ENCODE results near the gene ABCA9.
"Not testable (repeated sequence)": the region's sequence is repeated elsewhere in the genome, so short reads cannot be mapped to it uniquely, and the experiment has no call there.

The ABCA9 gene

DNA sequence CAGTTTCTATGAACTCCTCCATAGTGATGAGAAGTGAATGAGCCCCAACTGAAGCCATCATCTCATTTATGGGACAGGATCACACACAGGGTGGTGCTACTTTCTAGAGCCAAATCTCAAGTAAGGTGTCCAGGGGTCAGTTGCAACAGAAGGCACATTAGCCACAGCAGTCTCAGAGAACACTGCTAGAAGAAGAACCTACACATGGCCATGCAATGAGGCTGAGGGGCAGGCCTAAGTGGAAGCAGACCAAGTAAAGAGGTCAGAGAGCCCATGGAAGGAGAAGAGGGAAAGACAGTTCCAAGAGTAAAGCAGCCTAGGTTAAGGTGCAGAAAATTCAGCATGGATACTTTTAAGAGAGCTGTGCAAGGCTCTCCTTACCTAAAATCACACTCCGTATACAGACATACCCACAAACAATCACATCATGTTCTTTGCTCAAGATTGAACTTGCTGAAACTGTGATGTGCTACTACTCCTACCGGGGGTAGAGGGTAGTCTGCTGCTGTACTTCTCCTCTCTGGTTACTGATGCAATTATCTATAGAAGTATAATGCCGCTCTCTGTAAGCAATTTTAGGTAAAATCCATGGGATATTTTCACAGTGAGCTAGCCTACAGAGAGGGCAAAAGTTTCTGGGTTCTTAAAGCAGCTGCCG is 107.3 kb downstream of the ABCA9 start:
- DNase-seq (ENCODE audit: low read depth in 1 of 2, low spot score in 1 of 2), result no peak
- in situ Hi-C loops (cut with HindIII; ENCODE audit: low pct_unique_long_range_greater_than_20kb, low sequenced_read_pairs), result no loop called here
- no peak for TF ChIP-seq JUND (IDR thresholded peaks at IDR 0.05; ENCODE audit: low read depth)

DNA sequence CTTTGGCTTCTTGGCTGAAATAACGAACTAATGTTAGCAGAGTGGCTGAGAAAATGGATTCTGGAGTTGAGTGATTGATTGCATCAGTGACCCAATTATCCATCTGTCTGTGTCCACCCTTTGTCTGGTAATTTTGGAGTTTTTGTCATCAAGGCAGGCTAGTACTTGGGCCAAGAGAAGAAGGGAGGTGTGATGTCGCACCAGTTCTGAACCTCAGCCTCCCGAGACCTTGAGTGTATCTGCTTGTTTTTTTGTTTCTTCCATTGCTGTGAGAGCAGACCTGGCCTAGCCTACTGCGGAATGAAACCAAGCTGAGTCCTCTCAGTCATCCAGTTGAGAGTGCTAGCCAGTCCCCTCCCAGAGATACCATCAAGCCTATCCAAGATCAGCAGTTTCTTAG is 110.0 kb downstream of the ABCA9 start:
- TF ChIP-seq JUND (IDR thresholded peaks at IDR 0.05; ENCODE audit: low read depth), result no peak
- no peak for DNase-seq (ENCODE audit: low read depth in 1 of 2, low spot score in 1 of 2)
- in situ Hi-C loops (cut with HindIII; ENCODE audit: low pct_unique_long_range_greater_than_20kb, low sequenced_read_pairs), result no loop called here

DNA sequence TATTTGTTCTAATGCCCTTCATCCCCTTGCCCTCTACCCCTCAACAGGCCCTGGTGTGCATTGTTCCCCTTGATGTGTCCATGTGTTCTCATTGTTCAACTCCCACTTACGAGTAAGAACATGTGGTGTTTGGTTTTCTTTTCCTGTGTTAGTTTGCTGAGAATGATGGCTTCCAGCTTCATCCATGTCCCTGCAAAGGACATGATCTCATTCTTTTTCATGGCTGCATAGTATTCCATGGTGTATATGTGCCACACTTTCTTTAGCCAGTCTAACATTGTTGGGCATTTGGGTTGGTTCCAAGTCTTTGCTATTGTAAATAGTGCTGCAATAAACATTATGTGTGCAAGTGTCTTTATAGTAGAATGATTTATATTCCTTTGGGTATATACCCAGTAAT is 112.9 kb downstream of the ABCA9 start:
- in situ Hi-C loops (cut with HindIII; ENCODE audit: low pct_unique_long_range_greater_than_20kb, low sequenced_read_pairs); DNase-seq (ENCODE audit: low read depth in 1 of 2, low spot score in 1 of 2): not testable (repeated sequence)

DNA sequence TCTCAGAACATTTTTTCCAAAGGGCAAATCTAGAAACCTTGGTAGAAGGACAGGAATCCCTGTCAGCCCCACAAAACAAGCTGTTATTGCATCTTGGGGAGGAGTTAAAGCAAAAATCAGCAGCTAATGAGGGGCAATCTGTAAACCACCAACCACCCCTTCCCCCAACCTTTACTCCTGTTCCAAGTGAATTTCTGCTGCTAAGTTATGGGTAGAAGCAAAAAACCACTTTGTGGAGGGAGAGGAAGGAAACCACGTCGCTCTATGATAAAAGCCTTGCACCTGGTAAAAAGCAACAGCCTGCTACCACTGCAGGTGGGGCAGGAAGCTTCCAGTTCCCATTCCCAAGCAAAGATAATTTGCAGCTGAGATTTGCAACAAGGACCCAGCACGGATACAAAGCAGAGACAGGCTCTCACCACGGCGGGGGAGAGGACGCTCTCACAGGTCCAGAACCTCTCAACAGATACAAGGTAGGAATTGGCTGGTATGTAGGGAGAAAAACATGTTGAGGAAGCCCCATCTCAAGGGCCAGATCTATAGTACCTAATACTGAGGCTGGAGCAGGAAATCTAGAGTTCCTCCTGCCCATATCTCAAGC is 116.2 kb downstream of the ABCA9 start:
- no peak for DNase-seq (ENCODE audit: low read depth in 1 of 2, low spot score in 1 of 2)
- in situ Hi-C loops (cut with HindIII; ENCODE audit: low pct_unique_long_range_greater_than_20kb, low sequenced_read_pairs), result no loop called here
- TF ChIP-seq JUND (IDR thresholded peaks at IDR 0.05; ENCODE audit: low read depth), result no peak

DNA sequence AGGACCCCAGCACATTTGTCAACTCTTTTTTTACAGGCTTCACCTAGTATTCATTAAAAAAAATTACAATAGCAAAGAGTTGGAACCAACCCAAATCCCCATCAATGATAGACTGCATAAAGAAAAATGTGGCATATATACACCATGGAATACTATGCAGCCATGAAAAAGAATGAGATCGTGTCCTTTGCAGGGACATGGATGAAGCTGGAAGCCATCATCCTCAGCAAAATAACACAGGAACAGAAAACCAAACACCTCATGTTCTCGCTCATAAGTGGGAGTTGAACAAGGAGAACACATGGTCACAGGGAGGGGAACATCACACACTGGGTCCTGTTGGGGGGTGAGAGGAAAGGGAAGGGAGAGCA is 116.9 kb downstream of the ABCA9 start:
- in situ Hi-C loops (cut with HindIII; ENCODE audit: low pct_unique_long_range_greater_than_20kb, low sequenced_read_pairs); DNase-seq (ENCODE audit: low read depth in 1 of 2, low spot score in 1 of 2): not testable (repeated sequence)

DNA sequence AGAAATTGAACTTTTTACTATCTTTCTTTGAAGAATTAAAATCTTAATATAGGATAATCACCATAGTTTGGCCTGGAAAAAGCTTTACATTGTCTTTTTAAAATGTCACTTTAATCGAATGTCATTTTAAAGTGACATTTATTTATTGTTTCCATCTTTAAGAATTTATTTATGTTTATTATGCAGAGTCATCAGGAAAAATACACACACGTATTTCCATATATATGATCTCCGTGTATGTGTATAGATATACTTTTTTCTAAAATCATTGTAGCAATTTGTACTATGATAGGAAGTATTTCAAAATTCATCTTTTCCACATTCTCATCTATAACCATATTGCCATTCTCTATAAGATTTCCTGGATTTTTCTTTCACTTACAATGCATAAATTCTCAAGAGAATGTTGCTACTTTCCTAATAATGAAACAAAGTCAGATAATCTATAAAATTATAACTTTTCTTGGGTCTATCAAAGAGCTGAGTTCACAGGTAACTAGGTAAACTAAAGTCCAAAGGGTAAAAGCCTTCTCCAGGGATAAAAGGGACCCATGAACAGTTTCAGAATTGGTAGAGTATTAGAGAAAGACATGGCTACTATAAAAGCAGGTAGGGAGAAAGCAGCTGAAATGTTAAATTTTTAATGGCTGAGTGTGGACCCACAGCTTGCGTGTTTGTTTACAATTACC is 117.5 kb downstream of the ABCA9 start:
- in situ Hi-C loops (cut with HindIII; ENCODE audit: low pct_unique_long_range_greater_than_20kb, low sequenced_read_pairs), result no loop called here
- no peak for DNase-seq (ENCODE audit: low read depth in 1 of 2, low spot score in 1 of 2)
- TF ChIP-seq JUND (IDR thresholded peaks at IDR 0.05; ENCODE audit: low read depth), result no peak

DNA sequence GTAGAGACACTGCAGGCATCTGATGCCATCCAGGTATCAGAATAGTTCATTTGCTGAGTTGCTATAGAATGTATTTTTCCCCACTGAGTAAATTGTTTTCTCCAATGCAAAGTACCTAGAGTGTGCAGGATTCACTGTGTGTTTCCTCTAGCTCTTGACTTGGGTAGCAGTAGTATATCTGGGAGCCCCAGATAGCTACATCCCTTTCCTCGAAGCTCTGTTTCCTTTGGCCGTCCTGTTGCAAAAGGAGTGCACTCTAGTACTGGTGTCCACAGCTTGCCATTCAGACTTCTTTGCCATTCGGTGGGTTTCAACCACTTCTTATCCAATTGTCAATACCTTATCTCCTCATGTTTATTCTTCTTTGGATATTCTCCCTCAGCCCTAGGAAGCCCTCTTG is 118.3 kb downstream of the ABCA9 start:
- no peak for DNase-seq (ENCODE audit: low read depth in 1 of 2, low spot score in 1 of 2)
- in situ Hi-C loops (cut with HindIII; ENCODE audit: low pct_unique_long_range_greater_than_20kb, low sequenced_read_pairs), result no loop called here
- no peak for TF ChIP-seq JUND (IDR thresholded peaks at IDR 0.05; ENCODE audit: low read depth)

DNA sequence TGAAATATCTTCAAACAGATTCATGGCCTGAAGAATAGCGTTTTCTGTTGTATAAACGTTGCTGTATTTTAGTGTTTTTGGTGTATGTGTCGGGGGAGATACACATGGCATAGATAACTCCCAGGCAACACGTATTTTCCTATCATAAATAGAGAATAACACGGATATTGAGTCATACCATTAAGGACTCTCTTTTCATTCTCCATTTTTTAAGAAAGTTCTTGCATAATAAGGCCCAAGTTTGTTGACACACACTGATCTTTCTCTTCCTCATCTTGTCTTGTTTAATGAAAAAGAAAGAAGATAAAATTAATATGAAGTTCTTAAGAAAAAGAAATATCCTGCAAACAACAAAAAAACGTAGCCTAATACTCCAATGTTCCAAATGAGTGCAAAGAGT is 119.0 kb downstream of the ABCA9 start:
- DNase-seq (ENCODE audit: low read depth in 1 of 2, low spot score in 1 of 2), result no peak
- in situ Hi-C loops (cut with HindIII; ENCODE audit: low pct_unique_long_range_greater_than_20kb, low sequenced_read_pairs), result no loop called here
- TF ChIP-seq JUND (IDR thresholded peaks at IDR 0.05; ENCODE audit: low read depth), result no peak

DNA sequence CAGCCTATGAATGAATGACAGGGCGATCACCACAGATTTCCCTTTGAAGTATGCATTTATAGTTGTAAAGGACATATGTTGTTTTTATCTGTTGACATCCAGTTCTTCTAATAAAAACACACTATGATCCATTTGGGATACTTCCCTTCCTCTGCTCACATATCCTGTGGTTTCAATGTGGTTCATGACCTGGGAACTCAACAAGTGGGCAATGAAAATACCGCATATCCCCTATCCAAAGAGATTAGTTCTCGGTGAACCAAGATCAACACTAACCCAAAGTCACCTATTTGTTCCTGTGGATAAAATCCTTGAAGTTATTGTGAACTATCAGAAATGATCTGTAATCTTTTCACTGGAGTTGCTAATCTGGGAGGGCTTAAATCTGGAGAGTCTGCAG is 121.5 kb downstream of the ABCA9 start:
- TF ChIP-seq JUND (IDR thresholded peaks at IDR 0.05; ENCODE audit: low read depth), result no peak
- DNase-seq (ENCODE audit: low read depth in 1 of 2, low spot score in 1 of 2), result no peak
- in situ Hi-C loops (cut with HindIII; ENCODE audit: low pct_unique_long_range_greater_than_20kb, low sequenced_read_pairs), result no loop called here

DNA sequence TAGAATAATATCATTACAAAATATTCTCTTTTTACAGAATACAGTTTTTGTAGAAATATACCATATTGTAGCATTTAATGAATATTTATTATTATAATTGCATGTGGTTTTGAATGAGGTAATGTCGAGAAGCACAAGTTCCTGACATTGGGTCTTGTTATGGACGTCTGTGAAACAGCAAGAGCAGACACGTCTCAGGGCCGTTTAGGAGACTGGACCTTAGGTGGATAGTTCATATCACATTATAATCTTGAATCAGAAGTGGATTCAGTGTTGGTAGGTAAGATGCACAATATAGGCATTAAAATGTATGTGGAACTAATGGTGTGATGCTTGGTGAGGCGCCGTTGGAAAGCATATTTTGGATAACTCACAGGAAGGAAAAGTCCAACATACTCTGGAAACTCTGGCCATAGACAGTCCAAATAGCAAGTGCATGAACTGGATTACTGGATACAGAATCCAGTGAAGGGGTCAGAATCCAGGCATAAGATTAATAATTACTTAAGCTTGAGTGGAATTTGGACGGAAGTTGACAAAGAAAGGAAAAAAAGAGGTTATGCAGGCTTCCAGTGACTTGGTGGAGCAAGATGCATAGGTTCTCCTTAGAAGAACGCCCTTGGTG is 122.7 kb downstream of the ABCA9 start:
- DNase-seq (ENCODE audit: low read depth in 1 of 2, low spot score in 1 of 2), result no peak
- in situ Hi-C loops (cut with HindIII; ENCODE audit: low pct_unique_long_range_greater_than_20kb, low sequenced_read_pairs), result no loop called here
- TF ChIP-seq JUND (IDR thresholded peaks at IDR 0.05; ENCODE audit: low read depth), result no peak

DNA sequence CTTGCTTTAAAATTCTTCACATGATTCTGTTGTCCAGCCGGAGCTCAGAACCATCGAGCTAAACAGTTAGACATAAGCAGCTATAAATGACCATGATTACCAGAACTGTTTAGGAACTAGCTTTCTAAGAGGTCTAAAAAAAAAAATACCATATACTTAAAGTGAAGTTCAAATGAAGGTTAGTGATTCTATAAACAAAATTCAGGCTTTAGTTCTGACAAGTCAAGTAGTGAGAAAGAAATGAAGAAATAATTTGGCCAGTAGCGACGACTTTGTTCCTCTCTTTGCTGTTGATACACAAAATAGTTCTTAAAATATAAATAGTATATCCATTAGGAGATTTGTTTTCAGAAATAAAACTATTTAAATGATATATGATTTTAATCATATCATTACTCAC is 133.2 kb downstream of the ABCA9 start:
- no peak for TF ChIP-seq JUND (IDR thresholded peaks at IDR 0.05; ENCODE audit: low read depth)

DNA sequence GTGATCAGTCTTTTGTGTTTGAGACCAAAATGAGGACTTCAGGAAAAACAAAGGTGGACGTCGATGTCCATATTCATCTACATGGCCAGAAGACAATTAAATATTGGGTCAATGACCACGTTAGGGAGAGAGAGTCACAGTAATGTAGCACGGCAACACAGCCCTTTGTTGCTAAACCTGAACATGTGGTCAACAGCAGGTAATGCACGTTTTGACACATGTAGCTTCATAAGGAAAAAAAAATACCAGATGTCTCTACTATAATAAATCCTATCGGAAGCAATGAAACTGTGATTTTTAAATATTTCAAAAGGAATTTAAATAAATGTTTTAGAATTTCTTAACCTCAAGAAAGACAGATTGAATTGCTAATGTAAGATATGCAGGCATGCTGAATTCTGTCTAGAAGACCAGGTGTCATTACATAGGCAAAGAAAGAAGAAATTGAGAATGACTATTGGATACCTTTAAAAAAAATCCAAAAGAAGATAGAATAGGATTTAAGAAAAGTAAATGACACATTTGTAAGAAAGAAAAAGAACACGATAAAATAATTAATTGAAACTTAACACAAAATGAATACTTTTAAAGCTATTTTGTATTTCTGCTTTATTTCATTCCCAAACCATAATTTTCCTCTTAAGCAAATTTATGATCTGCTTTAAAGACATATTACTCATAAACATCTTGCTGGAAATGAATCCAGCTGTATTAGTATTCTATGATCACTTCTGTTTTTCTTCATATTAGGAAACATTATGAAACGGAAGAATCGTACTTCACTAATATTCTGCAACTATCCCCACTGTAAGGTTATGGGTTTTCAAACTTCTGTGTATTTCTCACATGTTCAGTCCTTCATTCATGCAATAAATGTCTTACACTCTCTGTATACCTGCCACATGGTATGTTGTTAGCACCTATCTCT is 135.7 kb downstream of the ABCA9 start:
- DNase-seq (ENCODE audit: low read depth in 1 of 2, low spot score in 1 of 2), result no peak
- TF ChIP-seq JUND (IDR thresholded peaks at IDR 0.05; ENCODE audit: low read depth), result no peak
- in situ Hi-C loops (cut with HindIII; ENCODE audit: low pct_unique_long_range_greater_than_20kb, low sequenced_read_pairs), result no loop called here

More for the DNA sequence above, 133.2 kb downstream of the ABCA9 start:
- in situ Hi-C loops (cut with HindIII; ENCODE audit: low pct_unique_long_range_greater_than_20kb, low sequenced_read_pairs), result no loop called here
- DNase-seq (ENCODE audit: low read depth in 1 of 2, low spot score in 1 of 2), result no peak
